H9 (cell line): ENCODE data around the gene NR2F1-AS1. TPM values are rescaled to one million over a fixed set of nuclear protein-coding genes. Genes with fewer than 3 reads are reported as not detected.

Experiments
- DNase-seq: peaks from one replicate; pipeline ENCODE4 v3.0.0-alpha.2; 2017
- H2AFZ ChIP-seq: one replicate; pipeline ENCODE4 v1.6.1; 2013; ENCODE audit warnings: mild to moderate bottlenecking, low read length, control low read depth, moderate library complexity
- H2AK5ac ChIP-seq: 2 replicates; pipeline ENCODE4 v1.6.1; 2013; ENCODE audit warnings: low read length, control low read depth, mixed read lengths; ENCODE audit not compliant: insufficient read length
- H2BK120ac ChIP-seq: one replicate; pipeline ENCODE4 v1.6.1; 2013; ENCODE audit warnings: low read depth, mild to moderate bottlenecking, low read length, control low read depth, inconsistent platforms; ENCODE audit not compliant: poor library complexity, severe bottlenecking
- H2BK12ac ChIP-seq: 2 replicates; pipeline ENCODE4 v1.6.1; 2013; ENCODE audit warnings: low read length, control low read depth, mixed read lengths, low read depth; ENCODE audit not compliant: insufficient read length
- H2BK15ac ChIP-seq: 2 replicates; pipeline ENCODE4 v1.6.1; 2013; ENCODE audit warnings: low read depth, low read length, control low read depth
- H2BK20ac ChIP-seq: one replicate; pipeline ENCODE4 v1.6.1; 2013; ENCODE audit warnings: low read depth, mild to moderate bottlenecking, low read length, control low read depth, inconsistent platforms; ENCODE audit not compliant: poor library complexity, severe bottlenecking
- H2BK5ac ChIP-seq: 2 replicates; pipeline ENCODE4 v1.6.1; 2013; ENCODE audit warnings: low read length, control low read depth, mixed read lengths; ENCODE audit not compliant: insufficient read length
- H3K14ac ChIP-seq: 2 replicates; pipeline ENCODE4 v1.6.1; 2013; ENCODE audit warnings: low read length, control low read depth; ENCODE audit not compliant: insufficient read depth
- H3K18ac ChIP-seq: 2 replicates; pipeline ENCODE4 v1.6.1; 2013; ENCODE audit warnings: low read depth, mild to moderate bottlenecking, mixed read lengths, low read length, control low read depth; ENCODE audit not compliant: insufficient read length
- H3K23ac ChIP-seq: 2 replicates; pipeline ENCODE4 v1.6.1; 2013; ENCODE audit warnings: low read length, control low read depth, mixed read lengths, low read depth; ENCODE audit not compliant: insufficient read length
- H3K23me2 ChIP-seq: 2 replicates; pipeline ENCODE4 v1.6.1; 2013; ENCODE audit warnings: low read depth, mild to moderate bottlenecking, mixed read lengths, low read length, control low read depth; ENCODE audit not compliant: insufficient read length, poor library complexity, severe bottlenecking
- H3K27ac ChIP-seq: 2 replicates; pipeline ENCODE4 v1.5.1; 2013; ENCODE audit warnings: low read length, control low read depth, mixed read lengths, low read depth; ENCODE audit not compliant: insufficient read length
- H3K27me3 ChIP-seq: 2 replicates; pipeline ENCODE4 v1.6.1; 2013; ENCODE audit warnings: low read length, control low read depth, inconsistent platforms; ENCODE audit not compliant: insufficient read depth
- H3K4ac ChIP-seq: 2 replicates; pipeline ENCODE4 v1.6.1; 2013; ENCODE audit warnings: low read depth, mild to moderate bottlenecking, control low read depth, inconsistent platforms, low read length, moderate library complexity
- H3K4me1 ChIP-seq: 2 replicates; pipeline ENCODE4 v1.6.1; 2013; ENCODE audit warnings: low read length, control low read depth, inconsistent platforms; ENCODE audit not compliant: insufficient read depth
- H3K4me2 ChIP-seq: 2 replicates; pipeline ENCODE4 v1.6.1; 2013; ENCODE audit warnings: low read length, control low read depth, mixed read lengths; ENCODE audit not compliant: insufficient read length, insufficient read depth
- H3K56ac ChIP-seq: 2 replicates; pipeline ENCODE4 v1.6.1; 2013; ENCODE audit warnings: low read depth, mild to moderate bottlenecking, mixed read lengths, low read length, control low read depth; ENCODE audit not compliant: insufficient read length
- H3K79me1 ChIP-seq: 2 replicates; pipeline ENCODE4 v1.6.1; 2013; ENCODE audit warnings: low read depth, mild to moderate bottlenecking, moderate library complexity, low read length, control low read depth, inconsistent platforms; ENCODE audit not compliant: insufficient read depth, poor library complexity, severe bottlenecking
- H3K79me2 ChIP-seq: 2 replicates; pipeline ENCODE4 v1.6.1; 2013; ENCODE audit warnings: low read length, control low read depth, inconsistent platforms; ENCODE audit not compliant: insufficient read depth
- H3K9ac ChIP-seq: 2 replicates; pipeline ENCODE4 v1.6.1; 2013; ENCODE audit warnings: low read length, control low read depth, mixed read lengths; ENCODE audit not compliant: insufficient read length; ENCODE audit errors: extremely low read depth
- H3K9me3 ChIP-seq: one replicate; pipeline ENCODE4 v1.6.1; 2013; ENCODE audit warnings: low read depth, low read length, inconsistent platforms; ENCODE audit not compliant: control insufficient read depth
- H3T11ph ChIP-seq: one replicate; pipeline ENCODE4 v1.6.1; 2013; ENCODE audit warnings: mild to moderate bottlenecking, low read length, control low read depth, inconsistent platforms
- H4K20me1 ChIP-seq: one replicate; pipeline ENCODE4 v1.6.1; 2013; ENCODE audit not compliant: control insufficient read depth, insufficient read length, insufficient read depth
- H4K5ac ChIP-seq: 2 replicates; pipeline ENCODE4 v1.6.1; 2013; ENCODE audit warnings: low read depth, mild to moderate bottlenecking, mixed read lengths, low read length, control low read depth; ENCODE audit not compliant: insufficient read length
- H4K8ac ChIP-seq: replicated peaks from 2 replicates; pipeline ENCODE4 v1.6.1; 2013; ENCODE audit warnings: low read length, control low read depth, mixed read lengths, low read depth; ENCODE audit not compliant: insufficient read length
- H4K91ac ChIP-seq: 2 replicates; pipeline ENCODE4 v1.6.1; 2013; ENCODE audit warnings: low read depth, mild to moderate bottlenecking, moderate library complexity, mixed read lengths, low read length, control low read depth; ENCODE audit not compliant: insufficient read length
- H3K27ac Mint-ChIP-seq, 3 experiments: 2 replicates in 2 of 3; 3 replicates in 1 of 3; pipeline ENCODE4 v1.8.0; 2020 to 2021; ENCODE audit warnings: mixed read lengths in 3 of 3, mild to moderate bottlenecking in 1 of 3, moderate library complexity in 1 of 3
- H3K27me3 Mint-ChIP-seq: 2 replicates; pipeline ENCODE4 v1.8.0; 2021; ENCODE audit warnings: low read depth, mild to moderate bottlenecking, moderate library complexity, mixed read lengths
- H3K36me3 Mint-ChIP-seq, 3 experiments: 2 replicates in 2 of 3; 3 replicates in 1 of 3; pipeline ENCODE4 v1.8.0; 2020 to 2021; ENCODE audit warnings: low read depth in 3 of 3, mixed read lengths in 3 of 3; ENCODE audit not compliant: insufficient read depth in 1 of 3
- H3K4me1 Mint-ChIP-seq, 2 experiments: 2 replicates each; pipeline ENCODE4 v1.8.0; 2020; ENCODE audit warnings: mixed read lengths in 2 of 2
- H3K4me3 Mint-ChIP-seq, 2 experiments: 2 replicates in 1 of 2; 3 replicates in 1 of 2; pipeline ENCODE4 v1.8.0; 2020 to 2021; ENCODE audit warnings: mild to moderate bottlenecking in 2 of 2, mixed read lengths in 2 of 2, moderate library complexity in 1 of 2
- H3K9me3 Mint-ChIP-seq, 2 experiments: 2 replicates in 1 of 2; 3 replicates in 1 of 2; pipeline ENCODE4 v1.8.0; 2020; ENCODE audit warnings: mild to moderate bottlenecking in 2 of 2, mixed read lengths in 2 of 2, moderate library complexity in 1 of 2
- CTCF ChIP-seq: fragments of 200-600 bp; sonication (generic); conservative IDR thresholded peaks from 3 replicates; pipeline ENCODE4 v1.8.0; 2021; ENCODE audit warnings: antibody characterized with exemption, mild to moderate bottlenecking
- WGBS: extraction: QIAGEN DNeasy Blood & Tissue Kit; methylation state at CpG from one replicate; pipeline ENCODE4 v1.1.7; 2013; ENCODE audit warnings: missing lambda C conversion rate, low lambda C conversion rate, mixed read lengths; ENCODE audit not compliant: insufficient read length; ENCODE audit errors: extremely low coverage; 5-methylcytosine and 5-hydroxymethylcytosine counted together
- total RNA-seq: library from RNA; stranded (reverse); gene quantifications from 2 replicates; pipeline ENCODE4 v1.2.1, GENCODE V29; 2021

The NR2F1-AS1 gene
- total RNA-seq, 1 experiment from 2014 or later = 1.9 TPM

GRCh38 chr5:93616538-93617174 is 35.6 kb upstream of the NR2F1-AS1 start:
- no peak overlapping the region for H3K4ac ChIP-seq
- H3K56ac ChIP-seq = no peak overlapping the region
- no peak overlapping the region for H2BK20ac ChIP-seq
- H3K79me2 ChIP-seq = no peaks in the 10 kb centered on the region
- no peaks in the 10 kb centered on the region for H4K20me1 ChIP-seq
- no peak overlapping the region for H2BK12ac ChIP-seq
- no peak overlapping the region for H3K4me2 ChIP-seq
- H3K14ac ChIP-seq = no peak overlapping the region
- H3K9me3 ChIP-seq = no peaks in the 10 kb centered on the region
- peaks cover 69% of the 10 kb centered on the region for H3K27me3 ChIP-seq
- Mint-ChIP-seq H3K36me3 (no peaks in the 10 kb centered on the region), H3K4me1 (peaks cover 17 to 28% of the 10 kb centered on the region in 2 experiments), H3K4me3 (no peak overlapping the region), H3K9me3 (no peaks in the 10 kb centered on the region; a peak in 1 of 5 replicates), H3K27ac (no peak overlapping the region), H3K27me3 (peaks cover 3% of the 10 kb centered on the region)
- no peak overlapping the region for H3K9ac ChIP-seq
- no peak for DNase-seq
- H2BK120ac ChIP-seq = no peak overlapping the region
- no peak overlapping the region for H2AK5ac ChIP-seq
- WGBS = no CpG with 5 or more reads among the region's 9 CpGs
- no peak overlapping the region for H2BK15ac ChIP-seq
- no peaks in the 10 kb centered on the region for H3K4me1 ChIP-seq
- H3K23ac ChIP-seq = no peak overlapping the region
- H4K5ac ChIP-seq = no peak overlapping the region
- H2AFZ ChIP-seq = no peak overlapping the region
- H3K27ac ChIP-seq = no peak overlapping the region
- no peak overlapping the region for H3K18ac ChIP-seq
- no peak for TF ChIP-seq CTCF
- H4K8ac ChIP-seq = no peak overlapping the region
- H3T11ph ChIP-seq = no peak overlapping the region
- H4K91ac ChIP-seq = no peak overlapping the region
- H3K79me1 ChIP-seq = no peaks in the 10 kb centered on the region
- no peak overlapping the region for H2BK5ac ChIP-seq
- peaks cover 14% of the 10 kb centered on the region for H3K23me2 ChIP-seq
